GM18870 (cell line): ENCODE data around the gene SSH3.
"Not testable (repeated sequence)": the region's sequence is repeated elsewhere in the genome, so short reads cannot be mapped to it uniquely, and the experiment has no call there.

Experiments used
- ATAC-seq: cut with Tn5 transposase; IDR thresholded peaks from one replicate; pipeline ENCODE4 v1.9.1; 2021; ENCODE audit warnings: moderate library complexity; ENCODE audit not compliant: unreplicated experiment

SSH3 gene, protein sequence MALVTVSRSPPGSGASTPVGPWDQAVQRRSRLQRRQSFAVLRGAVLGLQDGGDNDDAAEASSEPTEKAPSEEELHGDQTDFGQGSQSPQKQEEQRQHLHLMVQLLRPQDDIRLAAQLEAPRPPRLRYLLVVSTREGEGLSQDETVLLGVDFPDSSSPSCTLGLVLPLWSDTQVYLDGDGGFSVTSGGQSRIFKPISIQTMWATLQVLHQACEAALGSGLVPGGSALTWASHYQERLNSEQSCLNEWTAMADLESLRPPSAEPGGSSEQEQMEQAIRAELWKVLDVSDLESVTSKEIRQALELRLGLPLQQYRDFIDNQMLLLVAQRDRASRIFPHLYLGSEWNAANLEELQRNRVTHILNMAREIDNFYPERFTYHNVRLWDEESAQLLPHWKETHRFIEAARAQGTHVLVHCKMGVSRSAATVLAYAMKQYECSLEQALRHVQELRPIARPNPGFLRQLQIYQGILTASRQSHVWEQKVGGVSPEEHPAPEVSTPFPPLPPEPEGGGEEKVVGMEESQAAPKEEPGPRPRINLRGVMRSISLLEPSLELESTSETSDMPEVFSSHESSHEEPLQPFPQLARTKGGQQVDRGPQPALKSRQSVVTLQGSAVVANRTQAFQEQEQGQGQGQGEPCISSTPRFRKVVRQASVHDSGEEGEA

DNA sequence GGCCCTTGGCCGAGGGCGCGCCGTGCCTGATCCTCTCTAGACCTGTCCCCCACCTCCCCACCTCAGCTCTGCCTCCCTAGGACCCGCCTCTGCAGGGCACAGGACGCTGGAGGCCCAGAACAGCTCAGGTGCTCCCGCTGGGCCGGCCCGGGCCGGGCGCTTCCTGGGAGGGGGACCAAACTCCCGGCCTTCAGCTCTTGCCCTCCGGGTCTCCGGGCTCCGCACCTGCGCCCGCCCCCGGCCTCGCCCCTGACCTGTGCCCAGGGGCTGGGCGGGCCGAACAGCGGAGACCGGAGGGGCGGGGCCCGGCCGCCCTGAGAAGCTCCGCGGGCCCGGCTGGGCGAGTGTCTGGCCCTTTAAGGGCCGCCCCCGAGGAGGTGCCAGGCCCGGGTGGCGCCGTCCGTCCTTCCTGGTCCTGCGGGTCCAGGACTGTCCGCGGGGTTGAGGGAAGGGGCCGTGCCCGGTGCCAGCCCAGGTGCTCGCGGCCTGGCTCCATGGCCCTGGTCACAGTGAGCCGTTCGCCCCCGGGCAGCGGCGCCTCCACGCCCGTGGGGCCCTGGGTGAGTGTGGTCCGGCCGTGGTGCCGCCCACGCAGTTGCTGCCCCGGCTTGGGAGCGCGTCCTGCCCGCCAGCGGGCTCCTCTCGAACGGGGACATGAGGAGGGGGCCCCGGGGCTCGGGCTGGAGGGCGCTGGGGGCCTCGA is at the start of gene SSH3:
Gene SSH3, plus strand, starts transcription at position 399 of the 703 bp plus-strand sequence. Its CDS starts 96 bp downstream, at position 495.
- no peak for ATAC-seq

DNA sequence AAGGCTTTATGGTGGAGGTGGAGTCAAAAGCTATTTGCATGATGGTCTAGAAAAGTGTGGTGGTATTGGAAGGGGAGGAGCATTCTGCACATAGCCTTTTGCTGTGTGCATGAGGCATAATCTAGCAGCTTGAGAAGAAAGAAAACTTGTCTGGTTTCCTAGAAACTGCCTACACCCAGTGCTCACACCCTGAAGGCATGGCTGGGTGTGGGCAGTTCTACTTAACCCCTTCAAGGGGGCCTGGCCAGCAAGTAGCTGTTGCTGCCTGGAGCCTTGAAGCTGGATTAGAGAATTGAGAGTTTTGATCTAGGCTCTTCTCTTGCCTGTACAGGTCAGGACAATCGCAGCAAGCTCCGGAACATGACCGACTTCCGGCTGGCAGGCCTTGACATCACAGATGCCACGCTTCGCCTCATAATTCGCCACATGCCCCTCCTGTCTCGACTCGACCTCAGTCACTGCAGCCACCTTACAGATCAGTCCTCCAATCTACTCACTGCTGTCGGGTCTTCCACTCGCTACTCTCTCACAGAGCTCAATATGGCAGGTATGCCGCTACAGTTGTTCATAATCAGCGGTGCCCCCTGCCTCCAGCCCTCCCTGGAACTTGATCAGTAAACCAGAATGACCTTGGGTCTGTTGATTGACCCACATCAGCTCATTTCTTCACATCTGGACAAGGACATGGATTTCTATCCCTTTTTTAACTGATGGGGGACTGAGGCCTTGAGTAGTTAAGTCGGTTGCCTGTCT is 49.3 kb upstream of the SSH3 start:
- ATAC-seq = no peak

DNA sequence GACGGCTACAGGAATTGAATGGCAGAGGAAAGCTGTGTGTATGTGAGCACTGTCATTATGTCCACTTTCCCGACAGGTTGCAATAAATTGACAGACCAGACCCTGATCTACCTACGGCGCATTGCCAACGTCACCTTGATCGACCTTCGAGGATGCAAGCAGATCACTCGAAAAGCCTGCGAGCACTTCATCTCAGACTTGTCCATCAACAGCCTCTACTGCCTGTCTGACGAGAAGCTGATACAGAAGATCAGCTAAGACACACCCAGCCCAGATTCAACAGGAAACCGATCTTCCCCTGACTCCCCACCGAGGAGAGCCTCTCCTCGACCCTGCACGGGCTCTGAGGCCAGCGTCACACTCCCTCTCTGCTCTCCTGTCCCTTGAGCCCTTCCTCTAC is 48.5 kb upstream of the SSH3 start:
- ATAC-seq = no peak

DNA sequence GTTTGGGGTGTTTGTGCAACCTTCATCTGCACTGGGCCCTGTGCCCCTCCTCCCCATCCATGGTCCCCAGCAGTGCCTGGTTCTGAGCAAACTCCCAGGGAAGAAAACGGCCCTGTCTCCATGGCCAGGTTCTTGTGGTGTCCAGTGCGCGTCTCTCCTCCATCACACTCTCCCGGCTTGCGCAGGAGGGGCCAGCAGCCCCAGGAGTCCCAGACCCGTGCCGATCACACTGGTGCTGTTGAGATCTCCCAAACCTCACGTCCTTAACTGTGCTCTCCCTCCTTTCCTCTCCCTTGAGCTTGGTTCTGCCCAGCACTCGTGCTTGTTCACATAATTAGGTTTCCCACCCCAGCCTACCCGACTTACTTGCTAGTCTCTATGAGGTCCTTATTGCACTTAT is 48.0 kb upstream of the SSH3 start:
- no peak for ATAC-seq

- no peak for ATAC-seq
These were observed 47.5 kb upstream of the SSH3 start for GRCh38 chr11:67255864-67256263.

DNA sequence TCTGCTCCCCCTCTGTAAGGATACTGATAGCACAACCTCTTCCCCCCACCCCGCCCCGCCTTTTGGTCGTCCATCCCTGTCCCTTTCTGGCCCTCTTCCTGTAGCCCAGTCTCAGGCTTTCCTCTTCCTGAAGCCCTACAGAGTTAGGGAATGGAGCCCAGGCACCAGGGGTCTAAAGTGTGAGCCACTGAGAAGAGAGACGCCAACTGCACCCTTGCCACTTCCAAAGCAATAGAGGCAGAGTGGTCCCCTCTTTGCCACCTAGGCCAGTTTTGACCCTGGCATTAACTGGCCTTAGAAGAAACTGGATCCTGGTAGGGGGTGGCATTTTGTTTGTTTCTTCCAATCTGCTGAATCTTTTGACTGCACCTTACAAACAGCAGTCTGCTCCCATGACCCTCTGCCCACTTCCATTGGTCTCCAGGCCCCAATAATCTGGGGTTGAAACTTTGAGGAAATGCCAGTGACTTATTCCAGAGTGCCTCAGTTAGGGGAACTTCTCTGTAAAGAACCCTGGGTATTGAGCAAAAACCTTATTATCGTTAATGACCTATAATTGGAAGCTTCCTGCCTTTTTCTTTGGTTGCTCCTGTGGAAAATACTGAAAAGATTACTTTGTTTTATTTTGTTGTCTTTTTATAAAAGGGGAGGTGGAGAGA is 46.7 kb upstream of the SSH3 start:
- no peak for ATAC-seq

GRCh38 chr11:67260406-67260805 is 42.9 kb upstream of the SSH3 start:
- ATAC-seq = no peak

- ATAC-seq = not testable (repeated sequence)
These were observed 42.3 kb upstream of the SSH3 start for GRCh38 chr11:67260885-67261639.

DNA sequence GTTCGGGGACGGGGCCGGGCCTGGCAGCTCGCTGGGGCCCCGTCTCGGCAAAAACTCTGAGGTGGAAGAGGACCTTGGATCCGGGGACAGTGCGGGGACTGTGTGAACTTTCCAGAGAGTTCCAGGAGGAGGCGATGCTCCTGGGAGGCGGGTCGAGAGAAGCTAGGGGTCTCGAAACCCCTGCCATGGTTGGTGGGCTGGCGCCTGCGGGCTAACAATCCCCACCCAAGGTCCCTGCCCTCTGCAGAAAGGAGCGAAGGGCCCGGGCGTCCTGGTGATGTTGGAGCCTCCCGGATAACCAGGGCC is 41.7 kb upstream of the SSH3 start:
- no peak for ATAC-seq

DNA sequence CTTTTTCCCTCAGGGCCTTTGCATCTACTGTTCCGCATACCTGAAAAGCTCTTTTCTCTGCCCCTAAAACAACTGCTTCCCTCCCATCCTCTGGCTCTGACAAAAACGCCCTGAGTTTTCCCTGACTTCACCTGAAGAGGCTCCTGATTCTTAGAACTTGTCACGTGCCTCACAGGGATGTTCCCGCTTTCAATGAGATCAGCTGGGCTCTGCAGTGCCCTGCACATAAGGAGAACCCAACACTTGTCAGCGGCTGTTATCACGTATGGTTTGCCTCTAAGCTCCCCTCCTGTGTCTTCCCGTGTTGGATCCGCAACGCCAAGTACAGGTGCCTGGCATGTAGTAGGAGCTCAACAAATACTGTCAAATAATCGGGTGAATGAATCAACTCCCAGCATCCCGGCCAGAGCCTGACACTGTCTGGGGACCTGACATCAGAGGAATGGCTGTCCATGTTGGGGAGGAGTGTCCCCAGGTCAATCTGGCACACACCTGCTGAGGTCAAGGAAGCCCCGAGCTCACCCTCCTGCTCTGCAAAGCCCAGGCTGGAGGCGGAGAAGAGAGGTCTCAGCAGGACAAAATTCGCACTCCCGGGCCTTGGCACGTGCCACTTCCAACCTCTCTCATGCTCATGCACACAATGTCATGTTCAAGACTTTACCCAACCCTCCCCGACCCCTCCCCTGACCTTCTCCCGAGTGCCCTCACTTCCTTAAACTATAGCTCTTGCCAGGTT is 41.2 kb upstream of the SSH3 start:
- no peak for ATAC-seq

GRCh38 chr11:67262731-67263675 is 40.3 kb upstream of the SSH3 start:
- no peak for ATAC-seq

- ATAC-seq = no peak
These were observed 39.1 kb upstream of the SSH3 start for GRCh38 chr11:67264260-67264659.

GRCh38 chr11:67264877-67265632 is 38.3 kb upstream of the SSH3 start:
- ATAC-seq = no peak

- ATAC-seq = no peak
These were observed 37.5 kb upstream of the SSH3 start for GRCh38 chr11:67265633-67266448.

DNA sequence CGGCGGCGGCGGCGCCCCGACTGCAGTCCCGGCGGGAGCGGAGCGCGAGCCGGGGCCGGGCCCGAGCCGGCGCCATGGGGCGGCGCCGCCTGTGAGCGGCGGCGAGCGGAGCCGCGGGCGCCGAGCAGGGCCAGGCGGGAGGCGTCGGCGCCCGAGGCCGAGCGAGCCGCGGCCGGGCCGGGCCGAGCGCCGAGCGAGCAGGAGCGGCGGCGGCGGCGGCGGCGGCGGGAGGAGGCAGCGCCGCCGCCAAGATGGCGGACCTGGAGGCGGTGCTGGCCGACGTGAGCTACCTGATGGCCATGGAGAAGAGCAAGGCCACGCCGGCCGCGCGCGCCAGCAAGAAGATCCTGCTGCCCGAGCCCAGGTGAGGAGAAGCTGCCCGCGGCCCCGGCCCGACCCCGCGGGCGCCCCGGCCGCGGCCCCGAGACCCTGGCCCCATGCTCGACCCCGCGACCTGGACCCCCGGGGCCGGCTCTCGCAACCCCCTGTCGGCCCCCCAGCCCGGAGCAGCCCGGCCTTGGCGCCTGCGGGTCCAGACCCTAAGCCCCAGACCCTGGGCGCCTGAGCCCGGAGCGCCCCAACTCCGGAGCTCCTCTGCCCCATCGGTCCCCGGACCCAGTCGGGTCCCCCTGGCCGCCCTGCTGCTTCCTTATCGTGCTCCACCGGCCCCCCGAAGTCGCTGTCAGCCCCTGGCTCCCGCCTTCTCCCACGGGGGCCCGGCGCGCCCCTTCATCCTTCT is 36.7 kb upstream of the SSH3 start, which contains the start of gene GRK2:
Gene GRK2, plus strand, starts transcription at position 25 of the 739 bp plus-strand sequence. Its CDS starts 227 bp downstream, at position 252.
- no peak for ATAC-seq
